Ovary (tissue), 9 donors: ENCODE measurements around the gene FBXL17. TPM values are rescaled to one million over a fixed set of nuclear protein-coding genes. Genes with fewer than 3 reads are reported as not detected.

Source experiments
- DNase-seq, 5 donors: peaks; one replicate each; pipeline ENCODE4 v3.0.0-alpha.2; 2019 to 2020
- H3K27ac ChIP-seq, 2 donors: fragments of 200-600 bp; one replicate each; pipeline versions ENCODE4 v1.5.1 to v1.8.0; 2019 to 2022
- H3K27me3 ChIP-seq: fragments of 200-600 bp; one replicate; pipeline ENCODE4 v1.8.0; 2022
- H3K36me3 ChIP-seq: fragments of 200-600 bp; sonication (generic); one replicate; pipeline ENCODE4 v1.5.1; 2019
- H3K4me1 ChIP-seq: one replicate; pipeline ENCODE4 v1.8.1; 2013; ENCODE audit warnings: mild to moderate bottlenecking, moderate library complexity; ENCODE audit not compliant: insufficient read depth
- H3K4me3 ChIP-seq: fragments of 200-600 bp; sonication (generic); one replicate; pipeline ENCODE4 v1.5.1; 2017
- H3K9me3 ChIP-seq, 2 donors: fragments of 200-600 bp in 1 of 2; sonication (generic) in 1 of 2; one replicate each; pipeline versions ENCODE4 v1.5.1 to v1.8.1; 2013 to 2019; ENCODE audit warnings: mild to moderate bottlenecking in 1 of 2, moderate library complexity in 1 of 2
- EP300 ChIP-seq: sonication (generic); formaldehyde crosslinking; IDR thresholded peaks from one replicate; pipeline ENCODE4 v1.6.1; 2017; ENCODE audit warnings: antibody characterized with exemption
- POLR2A ChIP-seq: fragments of 450-650 bp; IDR thresholded peaks from one replicate; pipeline ENCODE4 v1.6.1; 2017; ENCODE audit warnings: antibody characterized with exemption, mild to moderate bottlenecking, moderate library complexity
- WGBS, 3 donors: extraction: QIAGEN DNeasy Blood & Tissue Kit in 1 of 3; methylation state at CpG; one replicate each; pipeline versions ENCODE4 v1.1.5 to v1.1.7; 2013 to 2017; 5-methylcytosine and 5-hydroxymethylcytosine counted together
- intact Hi-C, 4 donors: fragments of 100-400 bp; cut with DNase I; formaldehyde crosslinking; loops; one replicate each; pipeline versions ENCODE4 v1.11.0 to v1.15.1; 2022 to 2023
- polyA plus RNA-seq, 2 donors: library from polyadenylated mRNA; stranded (reverse); fragments of 200-250 nt in 1 of 2; fragments of 350-450 nt in 1 of 2; fragmentation: Illumina TruSeq in 1 of 2; extraction: RNeasy Lipid Tissue Mini Kit (QIAGEN cat#74804) in 1 of 2; gene quantifications; one replicate each; pipeline ENCODE4 v1.2.3, GENCODE V29; 2013 to 2014
- total RNA-seq, 7 donors: library from RNA; depleted of rRNA in 2 of 7; stranded (reverse); fragments of >200 nt in 2 of 7; fragmentation: NEBNext Ultra II Directional in 3 of 7; extraction: Animal tissue kit (Norgen Biotek cat#: 25700) in 3 of 7; gene quantifications; one replicate each; pipeline versions ENCODE4 v1.1.0 to v1.2.4, GENCODE V29; 2016 to 2023
- TF ChIP-seq, protein P1 (sequence below), 3 donors: fragments of 450-650 bp in 2 of 3; fragments of 200-600 bp in 1 of 3; IDR thresholded peaks; one replicate each; pipeline versions ENCODE4 v1.5.1 to v1.8.0; 2016 to 2022; ENCODE audit warnings: antibody characterized with exemption in 3 of 3, mild to moderate bottlenecking in 1 of 3
- donor health status: DM: no; HTN: no; CAD: no; lungs with moderate emphysema.
- donor health status: DM: no; HTN: no; CAD: no.
- donor health status: Bipolar disorder and iron deficiency.
- donor health status: DM: yes; HTN: yes; CAD: no.
- donor health status: DM: no; HTN: no; CAD: no.
- donor health status: DM: yes; HTN: yes; CAD: no.

The FBXL17 gene
- total and polyA plus RNA-seq, 9 donors = 6.8 to 20.4 (median 15.9) TPM

DNA sequence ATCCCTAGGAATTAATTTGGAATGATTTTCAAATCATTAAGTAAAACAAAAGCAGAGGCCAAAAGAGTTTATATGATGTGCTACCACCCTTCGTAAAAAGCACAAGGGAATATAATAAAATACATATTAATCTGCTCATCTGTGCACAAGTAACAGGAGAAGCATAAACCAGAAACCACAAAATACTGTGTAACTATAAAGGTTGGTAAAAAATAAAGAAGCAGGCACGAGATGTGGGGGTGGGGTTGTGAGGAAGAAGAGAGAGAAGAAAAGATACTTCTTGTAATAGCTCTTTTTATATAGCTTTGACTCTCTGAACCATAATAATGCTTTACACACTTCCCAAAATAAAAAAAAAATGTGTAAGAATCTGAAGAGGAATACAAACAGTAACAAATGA is 496.3 kb downstream of the FBXL17 start:
- WGBS, 3 donors = 85 to 93% (median 90%) methylated on average over 2 of the region's 2 CpGs
- TF ChIP-seq EP300 (no peak), POLR2A (no peak)
- TF ChIP-seq, protein P1, sequence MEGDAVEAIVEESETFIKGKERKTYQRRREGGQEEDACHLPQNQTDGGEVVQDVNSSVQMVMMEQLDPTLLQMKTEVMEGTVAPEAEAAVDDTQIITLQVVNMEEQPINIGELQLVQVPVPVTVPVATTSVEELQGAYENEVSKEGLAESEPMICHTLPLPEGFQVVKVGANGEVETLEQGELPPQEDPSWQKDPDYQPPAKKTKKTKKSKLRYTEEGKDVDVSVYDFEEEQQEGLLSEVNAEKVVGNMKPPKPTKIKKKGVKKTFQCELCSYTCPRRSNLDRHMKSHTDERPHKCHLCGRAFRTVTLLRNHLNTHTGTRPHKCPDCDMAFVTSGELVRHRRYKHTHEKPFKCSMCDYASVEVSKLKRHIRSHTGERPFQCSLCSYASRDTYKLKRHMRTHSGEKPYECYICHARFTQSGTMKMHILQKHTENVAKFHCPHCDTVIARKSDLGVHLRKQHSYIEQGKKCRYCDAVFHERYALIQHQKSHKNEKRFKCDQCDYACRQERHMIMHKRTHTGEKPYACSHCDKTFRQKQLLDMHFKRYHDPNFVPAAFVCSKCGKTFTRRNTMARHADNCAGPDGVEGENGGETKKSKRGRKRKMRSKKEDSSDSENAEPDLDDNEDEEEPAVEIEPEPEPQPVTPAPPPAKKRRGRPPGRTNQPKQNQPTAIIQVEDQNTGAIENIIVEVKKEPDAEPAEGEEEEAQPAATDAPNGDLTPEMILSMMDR (IDR thresholded peaks at IDR 0.05) = no peak
- intact Hi-C loops = no loop called here
- Histone ChIP-seq H3K9me3 (no peaks in the 10 kb centered on the region), H3K36me3 (no peaks in the 10 kb centered on the region), H3K4me3 (no peak overlapping the region), H3K27ac (no peak overlapping the region), H3K27me3 (no peaks in the 10 kb centered on the region), H3K4me1 (no peaks in the 10 kb centered on the region)
- no peak for DNase-seq

DNA sequence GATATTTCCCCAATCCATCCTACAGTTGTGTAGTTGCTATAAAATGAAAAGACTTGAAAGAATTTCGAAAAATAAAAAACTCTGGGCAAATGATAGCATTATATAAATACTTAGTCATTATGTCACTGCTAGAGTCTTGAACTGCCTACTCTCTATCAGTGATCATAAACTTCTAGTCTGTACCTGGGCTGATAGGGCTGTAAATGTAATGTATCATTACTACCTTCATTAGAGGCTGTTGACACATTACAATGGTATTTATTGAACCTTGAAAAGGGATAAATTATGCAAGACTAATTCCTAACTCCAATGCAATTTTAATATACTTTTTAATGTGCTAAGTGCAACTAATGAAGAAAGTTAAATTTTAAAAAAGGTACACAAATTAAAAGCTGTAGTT is 497.0 kb downstream of the FBXL17 start:
- WGBS, 3 donors = 96 to 97% (median 97%) methylated on average over 1 of the region's 1 CpG
- intact Hi-C loops = no loop called here
- no peaks in the 10 kb centered on the region for H3K36me3 ChIP-seq
- H3K27ac ChIP-seq = no peak overlapping the region
- H3K27me3 ChIP-seq = no peaks in the 10 kb centered on the region
- DNase-seq = no peak
- no peaks in the 10 kb centered on the region for H3K4me1 ChIP-seq
- TF ChIP-seq, protein P1 (IDR thresholded peaks at IDR 0.05) = no peak
- TF ChIP-seq EP300 (no peak), POLR2A (no peak)
- H3K9me3 ChIP-seq = no peaks in the 10 kb centered on the region
- H3K4me3 ChIP-seq = no peak overlapping the region

DNA sequence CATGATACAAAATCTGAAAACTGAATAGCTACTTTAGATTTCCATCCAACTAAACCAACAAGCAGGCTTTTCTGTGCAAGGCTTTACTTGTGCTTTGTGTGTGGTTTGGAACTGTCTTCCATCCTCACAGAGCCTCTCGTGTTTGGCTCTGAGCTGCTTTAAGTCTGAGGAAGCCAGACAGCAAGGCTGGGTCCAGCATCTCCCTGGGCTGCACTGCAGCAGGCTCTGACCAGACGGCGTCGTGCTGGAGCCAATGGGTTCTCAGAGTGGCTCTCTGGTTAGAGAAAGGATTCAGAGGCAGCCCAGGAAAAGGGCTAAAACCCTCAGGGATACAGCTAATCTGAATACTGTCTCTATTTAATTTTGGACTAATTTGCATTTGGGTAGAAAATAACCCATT is 503.2 kb downstream of the FBXL17 start:
- H3K4me3 ChIP-seq = no peak overlapping the region
- WGBS, 3 donors = 67 to 83% (median 81%) methylated on average over 4 of the region's 4 CpGs

DNA sequence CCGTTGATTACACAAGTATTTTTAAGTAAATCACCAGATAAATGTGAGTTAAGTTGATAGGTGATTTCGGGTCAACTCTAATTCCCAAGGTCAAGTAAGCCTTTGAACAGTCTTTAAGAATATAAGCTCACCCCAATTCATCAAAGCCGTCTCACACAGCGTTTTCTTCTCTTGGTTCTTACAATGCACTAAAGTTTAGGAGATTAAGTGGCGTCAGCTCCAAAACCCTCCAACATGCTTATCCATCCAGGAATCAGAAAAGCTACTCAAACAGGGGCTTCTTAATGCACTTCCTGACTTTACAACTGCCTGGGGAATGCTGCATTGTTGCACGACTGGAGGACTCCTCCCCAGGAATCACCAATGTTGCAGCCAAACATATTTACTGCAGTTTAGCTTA is 505.0 kb downstream of the FBXL17 start:
- DNase-seq = no peak
- intact Hi-C loops = no loop called here
- Histone ChIP-seq H3K9me3 (no peaks in the 10 kb centered on the region), H3K27me3 (no peaks in the 10 kb centered on the region), H3K36me3 (no peaks in the 10 kb centered on the region), H3K27ac (no peak overlapping the region), H3K4me1 (no peaks in the 10 kb centered on the region), H3K4me3 (no peak overlapping the region)
- WGBS, 3 donors = 76 to 81% (median 76%) methylated on average over 6 of the region's 6 CpGs
- TF ChIP-seq POLR2A = no peak
- TF ChIP-seq, protein P1 (IDR thresholded peaks at IDR 0.05) = no peak
- no peak for TF ChIP-seq EP300

More for the DNA sequence above, 503.2 kb downstream of the FBXL17 start:
- TF ChIP-seq EP300 (no peak), POLR2A (no peak)
- TF ChIP-seq, protein P1 (IDR thresholded peaks at IDR 0.05) = no peak
- Histone ChIP-seq H3K4me1 (no peaks in the 10 kb centered on the region), H3K27ac (no peak overlapping the region), H3K36me3 (no peaks in the 10 kb centered on the region), H3K27me3 (no peaks in the 10 kb centered on the region), H3K9me3 (no peaks in the 10 kb centered on the region)
- intact Hi-C loops = no loop called here
- DNase-seq = no peak

DNA sequence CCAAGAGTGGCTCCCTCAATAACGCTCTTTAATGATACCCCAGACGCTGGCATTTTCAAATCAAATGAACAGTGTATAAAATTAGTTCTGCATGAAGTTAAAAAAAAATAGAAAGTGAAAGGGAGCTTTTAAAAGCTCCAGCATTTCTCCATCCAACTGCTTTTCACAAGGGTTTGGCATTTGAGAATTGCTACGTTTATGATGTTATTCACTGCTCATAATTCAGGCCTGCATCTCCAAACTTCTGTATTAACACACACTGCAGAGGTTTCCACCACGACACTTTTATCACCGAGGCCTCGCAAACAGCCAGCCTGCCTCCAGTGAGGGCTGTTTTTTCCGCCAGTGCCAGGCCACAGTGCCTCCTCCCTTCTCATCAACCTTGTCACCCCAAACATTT is 505.6 kb downstream of the FBXL17 start:
- Histone ChIP-seq H3K4me1 (no peaks in the 10 kb centered on the region), H3K4me3 (peak overlapping the region; percentile 3), H3K9me3 (no peaks in the 10 kb centered on the region), H3K36me3 (no peaks in the 10 kb centered on the region), H3K27ac (no peak overlapping the region), H3K27me3 (no peaks in the 10 kb centered on the region)
- intact Hi-C loops = no loop called here
- WGBS, 3 donors = 67 to 78% (median 77%) methylated on average over 7 of the region's 7 CpGs
- DNase-seq = no peak
- TF ChIP-seq, protein P1 (IDR thresholded peaks at IDR 0.05) = no peak
- TF ChIP-seq POLR2A (no peak), EP300 (no peak)
